HEK293 (cell line): Measurements from ENCODE around the gene DMRTA1.

Experiments
- CTCF ChIA-PET: fragments of 350-600 bp; formaldehyde crosslinking; extraction: SDS; loops from one replicate; lab custom pipeline; 2021; ENCODE audit warnings: antibody characterized with exemption; lab: Yijun Ruan, JAX
- POLR2A ChIA-PET: fragments of 300-600 bp; formaldehyde crosslinking; extraction: SDS; loops from one replicate; lab custom pipeline; 2020; ENCODE audit warnings: antibody characterized with exemption, inconsistent platforms; lab: Yijun Ruan, JAX
- H3K27ac ChIP-seq: fragments of 200-500 bp; sonication (Bioruptor generic); 2 replicates; pipeline ENCODE4 v1.5.1; 2014; ENCODE audit warnings: low read depth, low read length, control low read depth, inconsistent platforms; ENCODE audit errors: extremely low read depth
- H3K36me3 ChIP-seq, 2 experiments: fragments of 200-500 bp in 1 of 2; sonication (Bioruptor generic) in 1 of 2; 1 replicate in 1 of 2; 2 replicates in 1 of 2; pipeline ENCODE4 v1.5.1; 2014 to 2017; ENCODE audit warnings: inconsistent platforms in 2 of 2, low read length in 2 of 2; ENCODE audit not compliant: control insufficient read depth in 2 of 2, insufficient read depth in 1 of 2
- H3K4me1 ChIP-seq: fragments of 200-500 bp; sonication (Bioruptor generic); 2 replicates; pipeline ENCODE4 v1.5.1; 2014; ENCODE audit warnings: mild to moderate bottlenecking, low read length, inconsistent platforms; ENCODE audit not compliant: control insufficient read depth, insufficient read depth
- H3K4me3 ChIP-seq: 2 replicates; pipeline ENCODE4 v1.5.1; 2011; ENCODE audit warnings: low read depth, mild to moderate bottlenecking, control low read depth, low read length, moderate library complexity
- H3K9me3 ChIP-seq: fragments of 200-500 bp; sonication (Bioruptor generic); 2 replicates; pipeline ENCODE4 v1.5.1; 2014; ENCODE audit warnings: low read depth, low read length, inconsistent platforms; ENCODE audit not compliant: control insufficient read depth, insufficient read depth
- ATF2 ChIP-seq: fragments of 450-650 bp; formaldehyde crosslinking; IDR thresholded peaks from 2 replicates; pipeline ENCODE4 v1.5.1; 2016; ENCODE audit warnings: missing biosample characterization, missing genetic modification characterization, low read depth
- ELK4 ChIP-seq: IDR thresholded peaks from 2 replicates; pipeline ENCODE4 v1.6.1; 2011; ENCODE audit warnings: mild to moderate bottlenecking, low read depth, low read length, borderline replicate concordance
- MZF1 ChIP-seq: fragments of 450-650 bp; formaldehyde crosslinking; IDR thresholded peaks from 2 replicates; pipeline ENCODE4 v1.5.1; 2017; ENCODE audit warnings: missing biosample characterization, missing genetic modification characterization, borderline replicate concordance
- OSR2 ChIP-seq: fragments of 450-650 bp; formaldehyde crosslinking; IDR thresholded peaks from 2 replicates; pipeline ENCODE4 v1.5.1; 2016; ENCODE audit warnings: missing biosample characterization, missing genetic modification characterization
- OVOL3 ChIP-seq: fragments of 450-650 bp; formaldehyde crosslinking; IDR thresholded peaks from 2 replicates; pipeline ENCODE4 v1.5.1; 2016; ENCODE audit warnings: missing biosample characterization, missing genetic modification characterization
- PBX3 ChIP-seq: sonication (generic); formaldehyde crosslinking; IDR thresholded peaks from 2 replicates; pipeline ENCODE4 v1.8.1; 2022; ENCODE audit warnings: mild to moderate bottlenecking, moderate library complexity, missing genetic modification reagents
- SP2 ChIP-seq: fragments of 450-650 bp; formaldehyde crosslinking; IDR thresholded peaks from 2 replicates; pipeline ENCODE4 v1.5.1; 2016; ENCODE audit warnings: missing biosample characterization, missing genetic modification characterization
- TRIM28 ChIP-seq: IDR thresholded peaks from 2 replicates; pipeline ENCODE4 v1.6.1; 2011; ENCODE audit warnings: low read length, control low read depth, borderline replicate concordance
- ZBTB21 ChIP-seq: fragments of 450-650 bp; formaldehyde crosslinking; IDR thresholded peaks from 2 replicates; pipeline ENCODE4 v1.5.1; 2017; ENCODE audit warnings: missing biosample characterization, missing genetic modification characterization
- ZFP69B ChIP-seq: fragments of 450-650 bp; formaldehyde crosslinking; IDR thresholded peaks from 2 replicates; pipeline ENCODE4 v1.5.1; 2016; ENCODE audit warnings: missing biosample characterization, missing genetic modification characterization
- ZIC2 ChIP-seq: fragments of 450-650 bp; formaldehyde crosslinking; IDR thresholded peaks from 2 replicates; pipeline ENCODE4 v1.5.1; 2016; ENCODE audit warnings: missing biosample characterization, missing genetic modification characterization
- ZNF114 ChIP-seq: fragments of 450-650 bp; formaldehyde crosslinking; IDR thresholded peaks from 2 replicates; pipeline ENCODE4 v1.5.0; 2017; ENCODE audit warnings: missing biosample characterization, missing genetic modification characterization
- ZNF133 ChIP-seq: fragments of 450-650 bp; formaldehyde crosslinking; IDR thresholded peaks from 2 replicates; pipeline ENCODE4 v1.5.1; 2016; ENCODE audit warnings: missing biosample characterization, missing genetic modification characterization
- ZNF211 ChIP-seq: fragments of 450-650 bp; formaldehyde crosslinking; IDR thresholded peaks from 2 replicates; pipeline ENCODE4 v1.5.1; 2016; ENCODE audit warnings: low read depth, missing biosample characterization, missing genetic modification characterization
- ZNF274 ChIP-seq, 2 experiments: fragments of 200-500 bp in 1 of 2; fragments of 450-650 bp in 1 of 2; sonication (Bioruptor generic) in 1 of 2; formaldehyde crosslinking in 1 of 2; IDR thresholded peaks; 2 replicates each; pipeline versions ENCODE4 v1.5.1 to v1.6.1; 2014 to 2016; ENCODE audit warnings: borderline replicate concordance in 1 of 2, inconsistent platforms in 1 of 2, low read length in 1 of 2, missing biosample characterization in 1 of 2, missing genetic modification characterization in 1 of 2
- ZNF280C ChIP-seq: fragments of 450-650 bp; formaldehyde crosslinking; IDR thresholded peaks from 2 replicates; pipeline ENCODE4 v1.5.1; 2016; ENCODE audit warnings: missing biosample characterization, missing genetic modification characterization
- ZNF416 ChIP-seq: fragments of 450-650 bp; formaldehyde crosslinking; IDR thresholded peaks from 2 replicates; pipeline ENCODE4 v1.5.1; 2016; ENCODE audit warnings: missing biosample characterization, missing genetic modification characterization
- ZNF48 ChIP-seq: fragments of 450-650 bp; formaldehyde crosslinking; IDR thresholded peaks from 2 replicates; pipeline ENCODE4 v1.5.1; 2016; ENCODE audit warnings: missing biosample characterization, missing genetic modification characterization
- ZNF501 ChIP-seq: fragments of 450-650 bp; formaldehyde crosslinking; IDR thresholded peaks from 2 replicates; pipeline ENCODE4 v1.5.1; 2016; ENCODE audit warnings: missing biosample characterization, missing genetic modification characterization
- ZNF544 ChIP-seq: fragments of 450-650 bp; formaldehyde crosslinking; IDR thresholded peaks from 2 replicates; pipeline ENCODE4 v1.5.0; 2017; ENCODE audit warnings: missing biosample characterization, missing genetic modification characterization
- ZNF571 ChIP-seq: fragments of 450-650 bp; formaldehyde crosslinking; IDR thresholded peaks from 2 replicates; pipeline ENCODE4 v1.5.0; 2017; ENCODE audit warnings: missing biosample characterization, missing genetic modification characterization
- ZNF580 ChIP-seq: fragments of 450-650 bp; formaldehyde crosslinking; IDR thresholded peaks from 2 replicates; pipeline ENCODE4 v1.5.1; 2016; ENCODE audit warnings: missing biosample characterization, missing genetic modification characterization
- ZNF596 ChIP-seq: fragments of 450-650 bp; IDR thresholded peaks from 2 replicates; pipeline ENCODE4 v1.5.0; 2018; ENCODE audit warnings: missing biosample characterization, mild to moderate bottlenecking, missing genetic modification characterization, moderate library complexity
- ZNF610 ChIP-seq: fragments of 450-650 bp; formaldehyde crosslinking; IDR thresholded peaks from 2 replicates; pipeline ENCODE4 v1.5.1; 2016; ENCODE audit warnings: missing biosample characterization, missing genetic modification characterization, borderline replicate concordance
- ZNF664 ChIP-seq: fragments of 450-650 bp; formaldehyde crosslinking; IDR thresholded peaks from 2 replicates; pipeline ENCODE4 v1.5.1; 2016; ENCODE audit warnings: missing biosample characterization, missing genetic modification characterization
- ZNF776 ChIP-seq: fragments of 450-650 bp; formaldehyde crosslinking; IDR thresholded peaks from 2 replicates; pipeline ENCODE4 v1.5.0; 2017; ENCODE audit warnings: missing biosample characterization, missing genetic modification characterization, borderline replicate concordance
- ZNF837 ChIP-seq: fragments of 450-650 bp; formaldehyde crosslinking; IDR thresholded peaks from 2 replicates; pipeline ENCODE4 v1.5.1; 2016; ENCODE audit warnings: missing biosample characterization, missing genetic modification characterization
- ZSCAN30 ChIP-seq: fragments of 450-650 bp; IDR thresholded peaks from 2 replicates; pipeline ENCODE4 v1.5.1; 2018; ENCODE audit warnings: missing biosample characterization, mild to moderate bottlenecking, missing genetic modification characterization, moderate library complexity
- ZSCAN5A ChIP-seq: fragments of 450-650 bp; formaldehyde crosslinking; IDR thresholded peaks from 2 replicates; pipeline ENCODE4 v1.5.1; 2016; ENCODE audit warnings: missing biosample characterization, missing genetic modification characterization

Gene DMRTA1

GRCh38 chr9:22424616-22425015, 22.0 kb upstream of the DMRTA1 start:
- TF ChIP-seq MZF1 (tag by site-specific recombination) (no peak), ATF2 (tag by site-specific recombination) (no peak), OSR2 (tag by site-specific recombination) (no peak), ZNF274 (IDR thresholded peaks at IDR 0.05; ENCODE audit: low read length) (no peak), ZNF274 (tag by site-specific recombination; IDR thresholded peaks at IDR 0.05; ENCODE audit: borderline replicate concordance) (no peak), ZNF610 (tag by site-specific recombination) (no peak), ZNF580 (tag by site-specific recombination) (no peak), PBX3 (CRISPR knock-in tag) (no peak), ZNF664 (tag by site-specific recombination) (no peak), ZNF776 (tag by site-specific recombination) (no peak), ZNF211 (tag by site-specific recombination) (no peak), ZNF837 (tag by site-specific recombination) (no peak), ZSCAN30 (no peak), ZNF280C (tag by site-specific recombination) (no peak), ZIC2 (no peak), ZNF501 (tag by site-specific recombination) (no peak), ELK4 (no peak), ZNF544 (tag by site-specific recombination) (no peak)
- CTCF ChIA-PET, result no interaction called here
- Histone ChIP-seq H3K4me3 (no peak overlapping the region), H3K27ac (no peak overlapping the region), H3K36me3 (no peaks in the 10 kb centered on the region), H3K4me1 (no peaks in the 10 kb centered on the region), H3K9me3 (no peaks in the 10 kb centered on the region)
- POLR2A ChIA-PET, result no interaction called here

GRCh38 chr9:22425551-22425950, 21.1 kb upstream of the DMRTA1 start:
- Histone ChIP-seq H3K27ac (no peak overlapping the region), H3K4me1 (no peaks in the 10 kb centered on the region), H3K9me3 (no peaks in the 10 kb centered on the region), H3K36me3 (no peaks in the 10 kb centered on the region), H3K4me3 (no peak overlapping the region)
- ChIA-PET POLR2A (no interaction called here), CTCF (no interaction called here)
- no peak for TF ChIP-seq ZBTB21 (tag by site-specific recombination)
- no peak for TF ChIP-seq ZNF48 (tag by site-specific recombination)
- TF ChIP-seq OVOL3, result no peak
- no peak for TF ChIP-seq ZNF596
- no peak for TF ChIP-seq TRIM28
- TF ChIP-seq ZSCAN5A (tag by site-specific recombination), result no peak
- no peak for TF ChIP-seq ZNF416 (tag by site-specific recombination)
- no peak for TF ChIP-seq SP2 (tag by site-specific recombination)
- TF ChIP-seq ZNF133 (tag by site-specific recombination), result no peak
- no peak for TF ChIP-seq ZNF571 (tag by site-specific recombination)
- no peak for TF ChIP-seq ZFP69B (tag by site-specific recombination)
- no peak for TF ChIP-seq ZNF114
